RPMI7951 (cell line): ENCODE data around the gene DEFB116. TPM values are rescaled to one million over a fixed set of nuclear protein-coding genes. Genes with fewer than 3 reads are reported as not detected.
"Not testable (repeated sequence)": the region's sequence is repeated elsewhere in the genome, so short reads cannot be mapped to it uniquely, and the experiment has no call there.

ENCODE experiments used
- DNase-seq: peaks from one replicate; pipeline ENCODE4 v3.0.0-alpha.2; 2012; ENCODE audit warnings: low read depth
- total RNA-seq: library from RNA; depleted of rRNA; stranded (reverse); fragments of >200 nt; shearing (Covaris generic); gene quantifications from 2 replicates; pipeline ENCODE4 v1.2.3, GENCODE V29; 2014; rRNA removed

Gene DEFB116, protein sequence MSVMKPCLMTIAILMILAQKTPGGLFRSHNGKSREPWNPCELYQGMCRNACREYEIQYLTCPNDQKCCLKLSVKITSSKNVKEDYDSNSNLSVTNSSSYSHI
- not detected in 2 replicates for total RNA-seq

DNA sequence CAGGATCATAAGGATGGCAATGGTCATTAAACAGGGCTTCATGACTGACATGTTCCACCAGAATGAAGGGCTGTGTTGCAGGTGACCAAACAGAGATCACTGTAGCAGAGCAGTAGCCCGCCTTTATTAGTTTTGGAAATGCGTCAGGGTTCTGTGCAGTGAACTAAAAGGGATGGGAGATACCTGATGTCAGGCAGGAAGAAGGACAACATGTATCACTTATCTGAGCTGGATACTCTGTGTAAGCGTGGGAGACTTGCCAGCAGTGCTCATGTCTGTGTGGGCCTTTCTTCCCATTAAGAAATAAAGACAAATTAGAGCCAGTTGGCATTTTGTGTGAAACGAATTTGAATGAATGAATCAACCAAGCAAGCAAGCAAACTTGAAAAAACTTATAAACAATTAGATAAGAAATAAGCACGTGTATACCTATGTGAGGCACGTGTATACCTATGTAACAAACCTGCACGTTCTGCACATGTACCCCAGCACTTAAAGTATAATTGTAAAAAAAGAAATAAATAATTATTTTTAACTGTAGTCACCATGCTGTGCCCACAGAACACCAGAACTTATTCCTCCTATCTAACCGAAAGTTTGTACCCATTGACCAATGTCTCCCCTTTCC is at the start of gene DEFB116:
Gene DEFB116, minus strand, starts transcription at position 51 of the 628 bp plus-strand sequence. Its CDS starts 0 bp downstream, at position 51.
- no peak for DNase-seq

- DNase-seq: peak; percentile 8
These were observed 47.6 kb upstream of the DEFB116 start for GRCh38 chr20:31355981-31356380.

DNA sequence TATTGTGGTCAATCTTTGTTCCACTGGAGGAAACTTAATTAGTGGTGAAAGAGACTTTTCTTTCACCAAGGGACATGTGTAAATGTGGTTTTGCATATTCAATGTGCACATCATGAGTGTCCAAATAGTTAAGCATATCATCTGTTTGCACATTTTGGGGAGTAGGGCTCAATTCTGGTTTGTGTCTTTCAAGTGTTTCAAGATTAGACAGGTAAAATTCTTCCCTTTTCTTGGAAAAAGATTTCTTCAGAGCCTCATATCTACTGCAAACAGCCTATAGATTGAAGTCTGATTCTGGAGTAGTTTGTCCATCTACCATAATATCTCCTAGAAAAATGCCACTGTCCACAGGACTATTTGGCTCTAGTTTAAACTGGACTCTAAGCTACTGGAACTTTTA is 33.1 kb upstream of the DEFB116 start:
- no peak for DNase-seq

GRCh38 chr20:31330893-31331292 is 22.5 kb upstream of the DEFB116 start:
- no peak for DNase-seq

DNA sequence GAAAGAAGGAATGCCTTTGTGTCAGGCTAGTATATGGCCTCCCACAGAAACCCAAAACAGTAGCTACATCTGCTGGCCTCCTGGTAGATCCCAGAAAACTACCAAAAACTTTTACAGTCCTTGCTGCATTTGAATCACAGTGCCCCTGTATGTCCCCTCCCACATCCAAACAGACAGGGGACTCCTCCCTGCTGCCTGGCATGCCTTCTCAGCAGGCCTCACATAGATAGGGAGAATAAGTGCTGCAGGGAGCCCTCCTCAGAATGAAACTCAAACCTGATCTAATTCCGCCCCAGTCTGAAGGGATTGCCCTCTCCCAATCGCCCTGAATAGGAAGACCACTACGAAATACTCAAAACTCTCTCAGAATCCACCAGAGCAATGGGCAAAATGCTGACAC is 14.1 kb upstream of the DEFB116 start:
- DNase-seq: no peak

GRCh38 chr20:31284964-31285363 is 23.4 kb downstream of the DEFB116 start:
- not testable (repeated sequence) for DNase-seq

DNA sequence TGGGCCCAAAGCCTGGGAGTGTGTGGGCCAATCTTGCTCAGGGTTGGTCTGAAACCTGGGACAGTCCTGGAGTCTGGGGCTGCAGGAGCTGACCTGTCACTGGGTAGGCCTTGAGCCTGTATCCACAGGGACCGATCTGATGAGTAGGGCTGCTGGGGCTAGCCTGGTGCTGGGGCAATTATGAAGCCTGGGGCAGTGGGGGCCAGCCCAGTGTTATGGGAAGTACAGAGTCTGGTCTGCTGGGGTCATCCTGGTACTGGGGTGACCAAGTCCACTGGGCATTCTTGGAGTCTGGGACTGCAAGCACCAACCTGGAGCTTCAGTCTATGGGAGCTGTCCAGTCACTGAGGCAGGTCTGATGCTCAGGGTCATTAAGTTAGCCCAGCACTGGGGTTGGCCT is 30.2 kb downstream of the DEFB116 start:
- no peak for DNase-seq

GRCh38 chr20:31274441-31274840 is 33.9 kb downstream of the DEFB116 start:
- no peak for DNase-seq

- DNase-seq: peak; percentile 41
These were observed 48.0 kb downstream of the DEFB116 start for GRCh38 chr20:31260326-31260932.

- DNase-seq: no peak
These were observed 51.0 kb downstream of the DEFB116 start, which contains the start of gene DEFB115 for GRCh38 chr20:31257364-31257763. Gene DEFB115, plus strand, starts transcription at chr20:31257664. Its CDS starts 0 bp downstream, at chr20:31257664.

GRCh38 chr20:31256959-31257358 is 51.4 kb downstream of the DEFB116 start:
- no peak for DNase-seq

Other genes starting within 250 kb of the DEFB116 start
- gene DEFB115, start 50.9 kb downstream of the DEFB116 start, total RNA-seq: not detected in 2 replicates
- not detected in 2 replicates for gene DEFB118, start 60.0 kb upstream of the DEFB116 start, total RNA-seq
- gene DEFB119, start 82.0 kb upstream of the DEFB116 start, total RNA-seq: not detected in 2 replicates
- not detected in 2 replicates for gene DEFB121, start 97.6 kb upstream of the DEFB116 start, total RNA-seq
- gene DEFB123, start 132.0 kb upstream of the DEFB116 start, total RNA-seq: not detected in 2 replicates
- not detected in 2 replicates for gene DEFB124, start 166.5 kb upstream of the DEFB116 start, total RNA-seq
- gene REM1, start 166.7 kb upstream of the DEFB116 start, total RNA-seq: 0.24 and 0.39 TPM in 2 replicates
- 176 and 179 TPM in 2 replicates for gene HM13, start 205.9 kb upstream of the DEFB116 start, total RNA-seq